Measurements from ENCODE around the gene CCDC136.

DNA sequence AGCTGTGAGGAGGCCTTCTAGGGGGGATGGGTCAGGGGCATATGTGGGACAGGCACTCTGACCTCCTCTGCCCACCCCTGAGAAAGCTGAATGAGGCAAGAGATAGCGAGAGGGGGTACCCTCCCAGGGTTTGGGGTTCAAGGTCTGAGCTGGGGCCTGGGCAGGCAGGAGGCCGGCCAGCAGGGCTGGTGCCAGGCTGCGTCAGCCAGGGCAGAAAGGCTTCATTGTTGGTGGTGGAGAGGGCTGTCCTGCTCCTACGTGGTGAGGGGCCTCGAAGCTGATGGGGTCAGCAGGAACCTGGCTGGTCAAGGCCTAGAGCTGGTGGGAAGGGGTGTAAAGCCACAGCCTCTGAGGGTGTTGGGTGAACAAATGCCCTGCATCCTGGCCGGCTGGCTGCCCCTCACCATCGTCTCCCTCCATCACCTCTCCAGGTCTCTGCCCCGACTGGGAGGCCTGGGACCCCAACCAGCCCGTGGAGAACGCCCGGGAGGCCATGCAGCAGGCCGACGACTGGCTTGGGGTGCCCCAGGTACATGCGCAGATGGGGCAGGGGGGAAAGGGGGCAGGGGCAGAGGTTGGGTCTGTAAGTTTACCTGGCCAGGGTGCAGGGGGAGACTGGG, 45.1 kb downstream of the CCDC136 start:
- TF ChIP-seq FOXM1 (IDR thresholded peaks at IDR 0.05; ENCODE audit: low read depth), result no peak
- TF ChIP-seq, protein P1, sequence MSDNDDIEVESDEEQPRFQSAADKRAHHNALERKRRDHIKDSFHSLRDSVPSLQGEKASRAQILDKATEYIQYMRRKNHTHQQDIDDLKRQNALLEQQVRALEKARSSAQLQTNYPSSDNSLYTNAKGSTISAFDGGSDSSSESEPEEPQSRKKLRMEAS (IDR thresholded peaks at IDR 0.05; ENCODE audit: low read depth), result no peak
- TF ChIP-seq RCOR1 (IDR thresholded peaks at IDR 0.05; ENCODE audit: low read length), result no peak
- no peak for TF ChIP-seq TAF1 (IDR thresholded peaks at IDR 0.05; ENCODE audit: borderline replicate concordance, low read depth, low read length)
- TF ChIP-seq YY1 (IDR thresholded peaks at IDR 0.05; ENCODE audit: low read depth), result no peak
- no peak for TF ChIP-seq POLR2AphosphoS5 (IDR thresholded peaks at IDR 0.05; ENCODE audit: low read depth, low read length)
- TF ChIP-seq, protein P2, sequence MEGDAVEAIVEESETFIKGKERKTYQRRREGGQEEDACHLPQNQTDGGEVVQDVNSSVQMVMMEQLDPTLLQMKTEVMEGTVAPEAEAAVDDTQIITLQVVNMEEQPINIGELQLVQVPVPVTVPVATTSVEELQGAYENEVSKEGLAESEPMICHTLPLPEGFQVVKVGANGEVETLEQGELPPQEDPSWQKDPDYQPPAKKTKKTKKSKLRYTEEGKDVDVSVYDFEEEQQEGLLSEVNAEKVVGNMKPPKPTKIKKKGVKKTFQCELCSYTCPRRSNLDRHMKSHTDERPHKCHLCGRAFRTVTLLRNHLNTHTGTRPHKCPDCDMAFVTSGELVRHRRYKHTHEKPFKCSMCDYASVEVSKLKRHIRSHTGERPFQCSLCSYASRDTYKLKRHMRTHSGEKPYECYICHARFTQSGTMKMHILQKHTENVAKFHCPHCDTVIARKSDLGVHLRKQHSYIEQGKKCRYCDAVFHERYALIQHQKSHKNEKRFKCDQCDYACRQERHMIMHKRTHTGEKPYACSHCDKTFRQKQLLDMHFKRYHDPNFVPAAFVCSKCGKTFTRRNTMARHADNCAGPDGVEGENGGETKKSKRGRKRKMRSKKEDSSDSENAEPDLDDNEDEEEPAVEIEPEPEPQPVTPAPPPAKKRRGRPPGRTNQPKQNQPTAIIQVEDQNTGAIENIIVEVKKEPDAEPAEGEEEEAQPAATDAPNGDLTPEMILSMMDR (IDR thresholded peaks at IDR 0.05), result no peak
- TF ChIP-seq, protein P3, sequence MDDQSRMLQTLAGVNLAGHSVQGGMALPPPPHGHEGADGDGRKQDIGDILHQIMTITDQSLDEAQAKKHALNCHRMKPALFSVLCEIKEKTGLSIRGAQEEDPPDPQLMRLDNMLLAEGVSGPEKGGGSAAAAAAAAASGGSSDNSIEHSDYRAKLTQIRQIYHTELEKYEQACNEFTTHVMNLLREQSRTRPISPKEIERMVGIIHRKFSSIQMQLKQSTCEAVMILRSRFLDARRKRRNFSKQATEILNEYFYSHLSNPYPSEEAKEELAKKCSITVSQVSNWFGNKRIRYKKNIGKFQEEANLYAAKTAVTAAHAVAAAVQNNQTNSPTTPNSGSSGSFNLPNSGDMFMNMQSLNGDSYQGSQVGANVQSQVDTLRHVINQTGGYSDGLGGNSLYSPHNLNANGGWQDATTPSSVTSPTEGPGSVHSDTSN (IDR thresholded peaks at IDR 0.05), result no peak
- TF ChIP-seq, protein P4, sequence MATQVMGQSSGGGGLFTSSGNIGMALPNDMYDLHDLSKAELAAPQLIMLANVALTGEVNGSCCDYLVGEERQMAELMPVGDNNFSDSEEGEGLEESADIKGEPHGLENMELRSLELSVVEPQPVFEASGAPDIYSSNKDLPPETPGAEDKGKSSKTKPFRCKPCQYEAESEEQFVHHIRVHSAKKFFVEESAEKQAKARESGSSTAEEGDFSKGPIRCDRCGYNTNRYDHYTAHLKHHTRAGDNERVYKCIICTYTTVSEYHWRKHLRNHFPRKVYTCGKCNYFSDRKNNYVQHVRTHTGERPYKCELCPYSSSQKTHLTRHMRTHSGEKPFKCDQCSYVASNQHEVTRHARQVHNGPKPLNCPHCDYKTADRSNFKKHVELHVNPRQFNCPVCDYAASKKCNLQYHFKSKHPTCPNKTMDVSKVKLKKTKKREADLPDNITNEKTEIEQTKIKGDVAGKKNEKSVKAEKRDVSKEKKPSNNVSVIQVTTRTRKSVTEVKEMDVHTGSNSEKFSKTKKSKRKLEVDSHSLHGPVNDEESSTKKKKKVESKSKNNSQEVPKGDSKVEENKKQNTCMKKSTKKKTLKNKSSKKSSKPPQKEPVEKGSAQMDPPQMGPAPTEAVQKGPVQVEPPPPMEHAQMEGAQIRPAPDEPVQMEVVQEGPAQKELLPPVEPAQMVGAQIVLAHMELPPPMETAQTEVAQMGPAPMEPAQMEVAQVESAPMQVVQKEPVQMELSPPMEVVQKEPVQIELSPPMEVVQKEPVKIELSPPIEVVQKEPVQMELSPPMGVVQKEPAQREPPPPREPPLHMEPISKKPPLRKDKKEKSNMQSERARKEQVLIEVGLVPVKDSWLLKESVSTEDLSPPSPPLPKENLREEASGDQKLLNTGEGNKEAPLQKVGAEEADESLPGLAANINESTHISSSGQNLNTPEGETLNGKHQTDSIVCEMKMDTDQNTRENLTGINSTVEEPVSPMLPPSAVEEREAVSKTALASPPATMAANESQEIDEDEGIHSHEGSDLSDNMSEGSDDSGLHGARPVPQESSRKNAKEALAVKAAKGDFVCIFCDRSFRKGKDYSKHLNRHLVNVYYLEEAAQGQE (IDR thresholded peaks at IDR 0.05; ENCODE audit: low read depth, low read length), result no peak
- no peak for TF ChIP-seq ELF1 (IDR thresholded peaks at IDR 0.05)
- no peak for TF ChIP-seq RFX5 (IDR thresholded peaks at IDR 0.05; ENCODE audit: low read length)
- TF ChIP-seq, protein P5, sequence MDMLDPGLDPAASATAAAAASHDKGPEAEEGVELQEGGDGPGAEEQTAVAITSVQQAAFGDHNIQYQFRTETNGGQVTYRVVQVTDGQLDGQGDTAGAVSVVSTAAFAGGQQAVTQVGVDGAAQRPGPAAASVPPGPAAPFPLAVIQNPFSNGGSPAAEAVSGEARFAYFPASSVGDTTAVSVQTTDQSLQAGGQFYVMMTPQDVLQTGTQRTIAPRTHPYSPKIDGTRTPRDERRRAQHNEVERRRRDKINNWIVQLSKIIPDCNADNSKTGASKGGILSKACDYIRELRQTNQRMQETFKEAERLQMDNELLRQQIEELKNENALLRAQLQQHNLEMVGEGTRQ (IDR thresholded peaks at IDR 0.05; ENCODE audit: borderline replicate concordance, low read depth, low read length), result no peak
